NK-92 (cell line): ENCODE results near the gene EIF4ENIF1.
"Not testable (repeated sequence)": the region's sequence is repeated elsewhere in the genome, so short reads cannot be mapped to it uniquely, and the experiment has no call there.

Experiments
- DNase-seq: peaks from one replicate; lab custom pipeline; 2025; ENCODE audit not compliant: unreplicated experiment; lab: John Stamatoyannopoulos, UW

Gene EIF4ENIF1

GRCh38 chr22:31489632-31490495 is at the start of gene EIF4ENIF1:
Gene EIF4ENIF1, minus strand, starts transcription at chr22:31489842. Its CDS starts 1,124 bp downstream, at chr22:31488718.
- DNase-seq = peak; percentile 13

GRCh38 chr22:31538815-31539214 is 49.2 kb upstream of the EIF4ENIF1 start:
- DNase-seq = no peak

GRCh38 chr22:31537019-31537535 is 47.4 kb upstream of the EIF4ENIF1 start:
- DNase-seq = no peak

- no peak for DNase-seq
Observed at GRCh38 chr22:31533374-31533773, 43.7 kb upstream of the EIF4ENIF1 start.

GRCh38 chr22:31532060-31532459 is 42.4 kb upstream of the EIF4ENIF1 start:
- DNase-seq = no peak

- DNase-seq = no peak
Observed at GRCh38 chr22:31530823-31531195, 41.2 kb upstream of the EIF4ENIF1 start.

GRCh38 chr22:31526270-31526669 is 36.6 kb upstream of the EIF4ENIF1 start:
- DNase-seq = no peak

GRCh38 chr22:31524132-31524531 is 34.5 kb upstream of the EIF4ENIF1 start:
- DNase-seq = not testable (repeated sequence)

GRCh38 chr22:31520051-31520450 is 30.4 kb upstream of the EIF4ENIF1 start:
- DNase-seq = no peak

- no peak for DNase-seq
Observed at GRCh38 chr22:31509061-31509762, 19.6 kb upstream of the EIF4ENIF1 start.

- no peak for DNase-seq
Observed at GRCh38 chr22:31508536-31508935, 18.9 kb upstream of the EIF4ENIF1 start.

GRCh38 chr22:31507517-31507916 is 17.9 kb upstream of the EIF4ENIF1 start:
- not testable (repeated sequence) for DNase-seq

GRCh38 chr22:31504282-31504681 is 14.6 kb upstream of the EIF4ENIF1 start:
- DNase-seq = no peak

GRCh38 chr22:31503211-31503964 is 13.7 kb upstream of the EIF4ENIF1 start:
- DNase-seq = no peak

GRCh38 chr22:31501738-31502137 is 12.1 kb upstream of the EIF4ENIF1 start:
- no peak for DNase-seq

GRCh38 chr22:31497148-31497938 is 7.7 kb upstream of the EIF4ENIF1 start:
- no peak for DNase-seq

- no peak for DNase-seq
Observed at GRCh38 chr22:31496735-31497146, 7.1 kb upstream of the EIF4ENIF1 start.

- DNase-seq = peak; percentile 60
Observed at GRCh38 chr22:31496007-31496734, 6.5 kb upstream of the EIF4ENIF1 start, which contains the start of gene SFI1. Gene SFI1, plus strand, starts transcription at chr22:31496536. Its CDS starts 11,749 bp downstream, at chr22:31508285.

- no peak for DNase-seq
Observed at GRCh38 chr22:31495343-31495742, 5.7 kb upstream of the EIF4ENIF1 start.

GRCh38 chr22:31493355-31493754 is 3.7 kb upstream of the EIF4ENIF1 start:
- DNase-seq = not testable (repeated sequence)
